ENCODE data around the gene MSI2. TPM values are rescaled to one million over a fixed set of nuclear protein-coding genes. Genes with fewer than 3 reads are reported as not detected.
"Not testable (repeated sequence)": the region's sequence is repeated elsewhere in the genome, so short reads cannot be mapped to it uniquely, and the experiment has no call there.

The MSI2 gene
- total and polyA plus RNA-seq, 7 experiments from 2014 or later, result 3.3 to 169 (median 125) TPM

DNA sequence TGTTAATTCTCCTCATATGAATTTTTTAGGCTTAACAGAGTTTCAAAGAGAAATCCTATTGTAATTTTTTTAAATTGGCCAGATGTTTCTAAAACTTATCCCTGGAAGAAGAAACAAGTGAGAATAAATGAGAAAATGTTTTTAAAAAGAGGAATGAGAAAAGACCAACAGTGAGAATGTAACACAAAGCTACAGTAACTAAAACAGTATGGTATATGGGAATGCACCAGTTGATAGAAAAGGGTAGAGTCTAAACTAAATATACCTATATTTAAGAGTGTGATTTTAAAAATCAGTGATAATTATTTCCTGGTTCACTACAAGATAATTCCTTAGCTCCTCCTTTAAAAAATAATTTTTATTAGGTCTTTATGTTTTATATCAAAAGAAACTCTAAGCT is 360.9 kb downstream of the MSI2 start:
- Mint-ChIP-seq H3K27me3 (no peaks in the 10 kb centered on the region), H3K9me3 (peaks cover 0 to 2% (median 0%) of the 10 kb centered on the region in 11 donors), H3K27ac (no peak overlapping the region), H3K36me3 (peaks cover 5 to 38% (median 24%) of the 10 kb centered on the region in 5 donors), H3K4me3 (no peak overlapping the region), H3K4me1 (peaks cover 4 to 18% (median 14%) of the 10 kb centered on the region in 7 donors)
- Histone ChIP-seq H3K4me1 (ENCODE audit: control insufficient read depth in 2 of 2, insufficient read depth in 2 of 2, low read length in 2 of 2) (peaks cover 0 to 4% of the 10 kb centered on the region in 2 donors), H3K9me3 (ENCODE audit: control insufficient read depth in 2 of 3, low read length in 3 of 3) (no peaks in the 10 kb centered on the region), H3K27ac (ENCODE audit: low read depth, low read length) (no peak overlapping the region), H3K36me3 (ENCODE audit: control insufficient read depth in 2 of 3, insufficient read depth in 3 of 3, low read length in 3 of 3) (peaks cover 0 to 12% (median 0%) of the 10 kb centered on the region in 3 experiments), H3K4me3 (ENCODE audit: low read length) (no peak overlapping the region), H3K27me3 (ENCODE audit: control insufficient read depth in 2 of 2, insufficient read depth in 2 of 2, low read length in 2 of 2) (no peaks in the 10 kb centered on the region)
- DNase-seq (no peak), ATAC-seq (no peak)
- ChIA-PET CTCF (interaction anchor here (0.6 kb wide), 1 partner anchor 129 kb away, joined by 3 read pairs; no protein-coding TSS in a partner anchor), POLR2A (interaction anchor here (0.9 kb wide), 1 partner anchor 25 kb away, joined by 3 read pairs; no protein-coding TSS in a partner anchor)
- intact Hi-C loops (cut with micrococcal nuclease), result no loop called here

DNA sequence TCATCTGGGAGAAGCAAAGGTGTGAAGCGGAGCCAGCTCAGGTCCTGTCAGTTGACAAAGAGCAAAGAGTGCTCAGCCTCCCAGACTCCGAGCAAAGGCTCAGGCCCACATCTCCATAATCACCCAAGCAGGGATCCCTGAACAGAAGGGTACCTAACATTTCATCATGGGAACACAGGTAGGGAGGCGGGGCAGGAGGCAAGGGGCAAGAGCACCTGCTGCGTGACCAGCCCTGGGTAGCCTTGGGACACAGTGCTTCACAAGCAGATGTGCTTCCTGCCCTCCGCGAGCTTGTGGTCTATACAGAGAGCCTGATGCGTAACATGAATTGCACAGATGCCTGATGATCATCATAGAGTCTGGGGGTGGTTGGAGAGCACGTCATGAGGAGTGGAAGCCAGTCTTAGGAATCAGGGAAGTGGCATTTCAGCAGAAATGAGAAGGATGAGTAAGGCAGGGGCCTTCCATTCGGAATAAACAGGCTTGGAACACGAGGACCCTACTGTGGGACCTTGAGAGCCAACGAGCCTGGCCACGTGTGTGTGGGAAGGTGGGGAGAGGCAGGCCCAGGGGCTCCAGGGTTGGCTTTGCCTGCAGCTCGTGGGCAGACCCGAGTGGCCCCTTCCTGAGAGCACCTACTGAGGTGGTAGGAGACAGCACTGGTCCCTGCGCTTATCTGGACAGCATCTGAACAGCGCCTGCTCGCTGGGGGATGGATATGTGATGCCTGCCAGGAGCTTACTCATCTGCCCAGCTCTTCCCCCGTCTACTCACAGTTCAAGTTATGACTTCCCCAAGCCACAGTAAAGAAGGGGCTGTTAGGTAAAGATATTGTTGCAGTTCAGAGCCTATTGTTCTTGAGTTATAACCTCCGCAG is 363.0 kb downstream of the MSI2 start:
- Histone ChIP-seq H3K27me3 (ENCODE audit: control insufficient read depth in 2 of 2, insufficient read depth in 2 of 2, low read length in 2 of 2) (no peaks in the 10 kb centered on the region), H3K9me3 (ENCODE audit: control insufficient read depth in 2 of 3, low read length in 3 of 3) (no peaks in the 10 kb centered on the region), H3K4me3 (ENCODE audit: low read length) (no peak overlapping the region), H3K36me3 (ENCODE audit: control insufficient read depth in 2 of 3, insufficient read depth in 3 of 3, low read length in 3 of 3) (peaks cover 0 to 12% (median 0%) of the 10 kb centered on the region in 3 experiments), H3K27ac (ENCODE audit: low read depth, low read length) (no peak overlapping the region), H3K4me1 (ENCODE audit: control insufficient read depth in 2 of 2, insufficient read depth in 2 of 2, low read length in 2 of 2) (no peaks in the 10 kb centered on the region)
- H3K9me3 Mint-ChIP-seq, result peaks cover 0 to 2% (median 0%) of the 10 kb centered on the region in 11 donors
- H3K27me3 Mint-ChIP-seq, result no peaks in the 10 kb centered on the region
- CTCF ChIA-PET, result interaction anchor here (0.6 kb wide), 1 partner anchor 21 kb away, joined by 3 read pairs; no protein-coding TSS in a partner anchor
- peaks cover 5 to 45% (median 32%) of the 10 kb centered on the region in 5 donors for H3K36me3 Mint-ChIP-seq
- DNase-seq (no peak), ATAC-seq (no peak)
- H3K27ac Mint-ChIP-seq, result peak overlapping the region in 3 of 9 donors; percentile 28 to 42 (median 41)
- peaks cover 0 to 16% (median 3%) of the 10 kb centered on the region in 7 donors for H3K4me1 Mint-ChIP-seq
- intact Hi-C loops (cut with micrococcal nuclease), result no loop called here
- POLR2A ChIA-PET, result no interaction called here
- H3K4me3 Mint-ChIP-seq, result no peak overlapping the region

DNA sequence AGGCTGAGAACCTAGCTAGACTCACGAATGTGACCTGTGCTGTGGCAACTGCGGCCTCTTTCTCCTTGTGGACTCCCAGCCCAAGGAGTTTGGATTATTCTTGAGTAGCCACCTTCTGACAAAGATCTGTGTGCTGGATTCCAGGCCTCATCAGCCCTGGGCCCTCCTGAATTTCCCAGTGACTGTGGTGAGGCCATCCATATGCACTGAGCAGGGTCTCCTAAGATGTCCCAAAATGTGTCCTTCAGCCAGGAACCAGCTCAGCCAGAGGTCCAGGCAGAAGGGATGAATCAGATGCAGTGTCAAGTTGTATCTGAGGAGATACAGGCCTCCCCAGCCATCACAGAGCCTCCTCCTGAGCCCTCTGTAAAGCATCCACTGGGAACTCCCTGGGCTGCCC is 364.3 kb downstream of the MSI2 start:
- peaks cover 5 to 43% (median 29%) of the 10 kb centered on the region in 5 donors for H3K36me3 Mint-ChIP-seq
- H3K4me3 Mint-ChIP-seq, result no peak overlapping the region
- H3K36me3 ChIP-seq (ENCODE audit: control insufficient read depth in 2 of 3, insufficient read depth in 3 of 3, low read length in 3 of 3), result peaks cover 0 to 11% (median 0%) of the 10 kb centered on the region in 3 experiments
- no peaks in the 10 kb centered on the region for H3K4me1 ChIP-seq (ENCODE audit: control insufficient read depth in 2 of 2, insufficient read depth in 2 of 2, low read length in 2 of 2)
- ChIA-PET POLR2A (no interaction called here), CTCF (no interaction called here)
- DNase-seq (no peak), ATAC-seq (no peak)
- no peaks in the 10 kb centered on the region for H3K9me3 ChIP-seq (ENCODE audit: control insufficient read depth in 2 of 3, low read length in 3 of 3)
- no peak overlapping the region for H3K4me3 ChIP-seq (ENCODE audit: low read length)
- intact Hi-C loops (cut with micrococcal nuclease), result no loop called here
- H3K4me1 Mint-ChIP-seq, result peaks cover 0 to 16% (median 4%) of the 10 kb centered on the region in 7 donors
- no peak overlapping the region for H3K27ac ChIP-seq (ENCODE audit: low read depth, low read length)
- H3K27me3 Mint-ChIP-seq, result no peaks in the 10 kb centered on the region
- peaks cover 0 to 2% (median 0%) of the 10 kb centered on the region in 11 donors for H3K9me3 Mint-ChIP-seq
- H3K27me3 ChIP-seq (ENCODE audit: control insufficient read depth in 2 of 2, insufficient read depth in 2 of 2, low read length in 2 of 2), result no peaks in the 10 kb centered on the region
- no peak overlapping the region for H3K27ac Mint-ChIP-seq

DNA sequence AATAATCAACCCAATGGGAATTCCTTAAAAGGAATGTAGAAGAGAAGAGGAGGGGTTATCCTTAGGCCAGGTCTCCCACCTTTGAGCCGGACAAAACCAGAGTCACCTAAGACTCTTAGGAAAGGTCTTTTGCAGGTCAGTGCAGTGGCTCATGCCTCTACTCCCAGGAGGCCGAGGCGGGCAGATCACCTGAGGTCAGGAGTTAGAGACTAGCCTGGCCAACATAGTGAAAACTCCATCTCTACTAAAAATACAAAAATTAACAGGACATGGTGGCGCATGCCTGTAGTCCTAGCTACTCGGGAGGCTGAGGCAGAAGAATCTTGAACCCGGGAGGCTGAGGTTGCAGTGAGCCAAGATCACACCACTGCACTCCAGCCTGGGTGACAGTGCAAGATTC is 365.5 kb downstream of the MSI2 start:
- CTCF ChIA-PET, result interaction anchor here (1.2 to 1.3 kb wide), 2 partner anchors 14 to 21 kb away, joined by 3 read pairs; no protein-coding TSS in a partner anchor
- H3K27me3 Mint-ChIP-seq; H3K4me3 Mint-ChIP-seq; H3K27me3 ChIP-seq (ENCODE audit: control insufficient read depth in 2 of 2, insufficient read depth in 2 of 2, low read length in 2 of 2); H3K27ac Mint-ChIP-seq; H3K27ac ChIP-seq (ENCODE audit: low read depth, low read length); H3K4me1 ChIP-seq (ENCODE audit: control insufficient read depth in 2 of 2, insufficient read depth in 2 of 2, low read length in 2 of 2); DNase-seq; H3K9me3 ChIP-seq (ENCODE audit: control insufficient read depth in 2 of 3, low read length in 3 of 3); intact Hi-C loops (cut with micrococcal nuclease); ATAC-seq; H3K4me3 ChIP-seq (ENCODE audit: low read length); H3K9me3 Mint-ChIP-seq: not testable (repeated sequence)
- H3K36me3 ChIP-seq (ENCODE audit: control insufficient read depth in 2 of 3, insufficient read depth in 3 of 3, low read length in 3 of 3), result peaks cover 0 to 16% (median 0%) of the 10 kb centered on the region in 3 experiments
- H3K36me3 Mint-ChIP-seq, result peaks cover 5 to 30% (median 22%) of the 10 kb centered on the region in 5 donors
- peaks cover 0 to 16% (median 4%) of the 10 kb centered on the region in 7 donors for H3K4me1 Mint-ChIP-seq
- POLR2A ChIA-PET, result interaction anchor here (0.6 kb wide), 1 partner anchor 16 kb away, joined by 4 read pairs; no protein-coding TSS in a partner anchor

DNA sequence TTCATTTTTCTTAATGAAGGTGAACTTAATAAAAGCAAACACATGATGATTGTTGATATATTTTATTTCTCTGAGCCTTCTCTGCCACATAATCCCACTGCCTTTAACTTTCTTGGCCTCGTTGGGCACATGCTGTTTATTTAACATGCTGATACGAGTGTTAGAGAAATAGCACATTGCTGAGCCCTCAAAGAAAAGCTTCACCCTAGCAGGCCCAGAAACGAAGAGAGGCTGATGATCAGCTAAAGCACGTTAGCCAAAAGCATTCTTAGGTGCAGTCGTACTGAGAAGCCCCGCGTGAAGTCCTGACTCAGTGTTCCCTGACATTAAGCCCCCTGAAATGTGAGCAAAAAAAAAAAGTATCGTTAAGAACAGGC is 366.0 kb downstream of the MSI2 start:
- H3K36me3 Mint-ChIP-seq, result peaks cover 5 to 29% (median 18%) of the 10 kb centered on the region in 5 donors
- intact Hi-C loops (cut with micrococcal nuclease), result no loop called here
- DNase-seq (no peak), ATAC-seq (no peak)
- no peaks in the 10 kb centered on the region for H3K9me3 Mint-ChIP-seq
- ChIA-PET POLR2A (interaction anchor here (0.6 kb wide), 1 partner anchor 16 kb away, joined by 4 read pairs; no protein-coding TSS in a partner anchor), CTCF (interaction anchor here (0.6 to 1.3 kb wide), 3 partner anchors 13 to 29 kb away, joined by 3 to 6 read pairs (median 3); no protein-coding TSS in a partner anchor)
- Histone ChIP-seq H3K27me3 (ENCODE audit: control insufficient read depth in 2 of 2, insufficient read depth in 2 of 2, low read length in 2 of 2) (no peaks in the 10 kb centered on the region), H3K9me3 (ENCODE audit: control insufficient read depth in 2 of 3, low read length in 3 of 3) (no peaks in the 10 kb centered on the region), H3K4me1 (ENCODE audit: control insufficient read depth in 2 of 2, insufficient read depth in 2 of 2, low read length in 2 of 2) (no peaks in the 10 kb centered on the region), H3K27ac (ENCODE audit: low read depth, low read length) (no peak overlapping the region), H3K36me3 (ENCODE audit: control insufficient read depth in 2 of 3, insufficient read depth in 3 of 3, low read length in 3 of 3) (peaks cover 0 to 20% (median 0%) of the 10 kb centered on the region in 3 experiments), H3K4me3 (ENCODE audit: low read length) (no peak overlapping the region)
- H3K4me1 Mint-ChIP-seq, result peaks cover 0 to 16% (median 4%) of the 10 kb centered on the region in 7 donors
- H3K27ac Mint-ChIP-seq, result no peak overlapping the region
- no peak overlapping the region for H3K4me3 Mint-ChIP-seq
- H3K27me3 Mint-ChIP-seq, result no peaks in the 10 kb centered on the region

DNA sequence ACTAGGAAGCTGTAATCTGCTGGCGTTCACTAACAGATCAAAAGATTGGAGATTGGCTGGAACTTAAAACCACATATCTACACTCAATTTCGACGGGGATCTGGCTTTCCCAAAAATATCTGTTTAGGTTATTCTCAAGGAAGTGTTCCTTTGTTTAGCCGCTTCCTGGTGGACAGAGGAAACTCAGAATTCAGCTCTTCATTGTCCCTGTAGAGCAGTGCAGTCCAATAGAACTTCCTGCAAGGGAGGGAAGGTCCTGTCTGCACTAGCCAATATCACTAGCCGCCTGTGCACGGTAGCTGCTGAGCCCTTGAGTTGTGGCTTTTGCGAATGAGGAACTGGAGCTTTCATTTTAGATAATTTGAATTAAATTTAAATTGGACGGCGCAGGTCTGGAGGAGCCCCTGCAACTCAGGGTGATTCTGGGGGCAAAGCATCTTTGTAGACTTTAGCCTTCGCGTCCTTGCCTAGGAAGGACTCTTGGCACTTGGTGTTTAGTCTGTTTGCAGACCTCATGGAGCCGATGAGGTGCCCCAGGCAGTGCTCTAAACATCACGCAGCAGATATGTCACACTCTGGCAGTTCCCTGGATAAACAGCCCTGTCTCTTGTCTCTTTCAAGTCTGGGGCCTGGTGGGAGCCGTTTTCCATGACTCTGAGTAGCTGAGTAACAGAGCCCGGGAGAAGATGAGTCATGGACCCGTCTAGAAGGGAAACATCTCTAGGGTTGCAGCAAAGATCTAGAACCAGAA is 366.5 kb downstream of the MSI2 start:
- H3K9me3 ChIP-seq (ENCODE audit: control insufficient read depth in 2 of 3, low read length in 3 of 3), result no peaks in the 10 kb centered on the region
- ChIA-PET CTCF (interaction anchor here (0.6 to 1.3 kb wide), 4 partner anchors 13 to 222 kb away, joined by 3 to 6 read pairs (median 3); no protein-coding TSS in a partner anchor), POLR2A (interaction anchor here (0.9 to 1.9 kb wide), 2 partner anchors 8 to 18 kb away, joined by 3 to 7 read pairs; no protein-coding TSS in a partner anchor)
- peaks cover 0 to 26% (median 0%) of the 10 kb centered on the region in 3 experiments for H3K36me3 ChIP-seq (ENCODE audit: control insufficient read depth in 2 of 3, insufficient read depth in 3 of 3, low read length in 3 of 3)
- H3K27me3 ChIP-seq (ENCODE audit: control insufficient read depth in 2 of 2, insufficient read depth in 2 of 2, low read length in 2 of 2), result no peaks in the 10 kb centered on the region
- H3K4me1 Mint-ChIP-seq, result peaks cover 0 to 19% (median 4%) of the 10 kb centered on the region in 7 donors
- H3K27ac ChIP-seq (ENCODE audit: low read depth, low read length), result no peak overlapping the region
- H3K27ac Mint-ChIP-seq, result peak overlapping the region in 2 of 9 donors; percentile 31 to 44
- H3K4me3 ChIP-seq (ENCODE audit: low read length), result no peak overlapping the region
- no peaks in the 10 kb centered on the region for H3K27me3 Mint-ChIP-seq
- DNase-seq (no peak), ATAC-seq (peak; percentile 66)
- intact Hi-C loops (cut with micrococcal nuclease), result no loop called here
- H3K4me1 ChIP-seq (ENCODE audit: control insufficient read depth in 2 of 2, insufficient read depth in 2 of 2, low read length in 2 of 2), result no peaks in the 10 kb centered on the region
- no peak overlapping the region for H3K4me3 Mint-ChIP-seq
- no peaks in the 10 kb centered on the region for H3K9me3 Mint-ChIP-seq
- H3K36me3 Mint-ChIP-seq, result peaks cover 7 to 32% (median 19%) of the 10 kb centered on the region in 5 donors

Data from naive thymus-derived CD4-positive, alpha-beta T cell (primary cell).